Measurements from ENCODE around the gene RTL10. TPM values are rescaled to one million over a fixed set of nuclear protein-coding genes. Genes with fewer than 3 reads are reported as not detected.

The RTL10 gene
- total RNA-seq, 4 donors from 2014 or later = 3.5 to 12.8 (median 5.0) TPM

GRCh38 chr22:19862619-19863246 is 8.1 kb upstream of the RTL10 start:
- intact Hi-C loops (cut with DNase I; ENCODE audit: low total_unique reads) (no loop called here), in situ Hi-C loops (cut with MboI; ENCODE audit: low sequenced_read_pairs in 4 of 4) (no loop called here)
- H3K36me3 ChIP-seq = no peaks in the 10 kb centered on the region
- H3K27me3 ChIP-seq = no peaks in the 10 kb centered on the region
- no peak for TF ChIP-seq CTCF (IDR thresholded peaks at IDR 0.05 in 4 of 5, conservative IDR thresholded peaks at IDR 0.05 in 1 of 5)
- TF ChIP-seq POLR2A (IDR thresholded peaks at IDR 0.05) = no peak
- ATAC-seq = no peak
- H3K4me1 ChIP-seq = no peaks in the 10 kb centered on the region
- no peaks in the 10 kb centered on the region for H3K9me3 ChIP-seq
- DNase-seq = no peak
- H3K4me3 ChIP-seq = no peak overlapping the region
- no peak overlapping the region for H3K27ac ChIP-seq

- intact Hi-C loops (cut with DNase I; ENCODE audit: low total_unique reads) = loop anchor here (5.0 kb wide), 1 partner anchor 162 kb away; the partner anchor contains the start of gene TANGO2
- H3K27ac ChIP-seq = no peak overlapping the region
- H3K27me3 ChIP-seq = no peaks in the 10 kb centered on the region
- in situ Hi-C loops (cut with MboI; ENCODE audit: low sequenced_read_pairs in 4 of 4) = no loop called here
- no peak for TF ChIP-seq POLR2A (IDR thresholded peaks at IDR 0.05)
- TF ChIP-seq CTCF (IDR thresholded peaks at IDR 0.05 in 4 of 5, conservative IDR thresholded peaks at IDR 0.05 in 1 of 5) = no peak
- no peaks in the 10 kb centered on the region for H3K36me3 ChIP-seq
- no peaks in the 10 kb centered on the region for H3K9me3 ChIP-seq
- H3K4me1 ChIP-seq = peaks cover 7 to 9% of the 10 kb centered on the region in 2 donors
- H3K4me3 ChIP-seq = no peak overlapping the region
- DNase-seq (no peak), ATAC-seq (no peak)
Observed at GRCh38 chr22:19859861-19860510, 5.3 kb upstream of the RTL10 start.

GRCh38 chr22:19857382-19857781 is 2.7 kb upstream of the RTL10 start:
- H3K4me3 ChIP-seq = no peak overlapping the region
- H3K36me3 ChIP-seq = no peaks in the 10 kb centered on the region
- no peaks in the 10 kb centered on the region for H3K9me3 ChIP-seq
- H3K4me1 ChIP-seq = peaks cover 20 to 29% of the 10 kb centered on the region in 2 donors
- no peak for TF ChIP-seq CTCF (IDR thresholded peaks at IDR 0.05 in 4 of 5, conservative IDR thresholded peaks at IDR 0.05 in 1 of 5)
- TF ChIP-seq POLR2A (IDR thresholded peaks at IDR 0.05) = no peak
- no peaks in the 10 kb centered on the region for H3K27me3 ChIP-seq
- H3K27ac ChIP-seq = no peak overlapping the region
- ATAC-seq (no peak), DNase-seq (no peak)
- in situ Hi-C loops (cut with MboI; ENCODE audit: low sequenced_read_pairs in 4 of 4) = no loop called here
- intact Hi-C loops (cut with DNase I; ENCODE audit: low total_unique reads) = loop anchor here (5.0 kb wide), 1 partner anchor 165 kb away; the partner anchor contains the start of gene TANGO2

- intact Hi-C loops (cut with DNase I; ENCODE audit: low total_unique reads) (loop anchor here (2.0 to 5.0 kb wide), 2 partner anchors 55 to 167 kb away; partner anchors contain the start of gene TANGO2), in situ Hi-C loops (cut with MboI; ENCODE audit: low sequenced_read_pairs in 4 of 4) (no loop called here)
- Histone ChIP-seq H3K27me3 (no peaks in the 10 kb centered on the region), H3K4me3 (peak overlapping the region; percentile 85 to 98 (median 94)), H3K36me3 (peaks cover 0 to 13% of the 10 kb centered on the region in 2 donors), H3K27ac (peak overlapping the region; percentile 91 to 98 (median 96)), H3K4me1 (peaks cover 20 to 31% of the 10 kb centered on the region in 2 donors), H3K9me3 (no peaks in the 10 kb centered on the region)
- DNase-seq (no peak), ATAC-seq (peak; percentile 11 to 23)
- TF ChIP-seq CTCF (IDR thresholded peaks at IDR 0.05 in 4 of 5, conservative IDR thresholded peaks at IDR 0.05 in 1 of 5) = no peak
- no peak for TF ChIP-seq POLR2A (IDR thresholded peaks at IDR 0.05)
Observed at GRCh38 chr22:19855504-19856409, 1.1 kb upstream of the RTL10 start.

All from gastrocnemius medialis (tissue), 4 donors.